ENCODE results near the gene ERCC2. TPM values are rescaled to one million over a fixed set of nuclear protein-coding genes. Genes with fewer than 3 reads are reported as not detected.

Gene ERCC2
- total RNA-seq, 2 donors from 2014 or later = 87.9 to 105 TPM

DNA sequence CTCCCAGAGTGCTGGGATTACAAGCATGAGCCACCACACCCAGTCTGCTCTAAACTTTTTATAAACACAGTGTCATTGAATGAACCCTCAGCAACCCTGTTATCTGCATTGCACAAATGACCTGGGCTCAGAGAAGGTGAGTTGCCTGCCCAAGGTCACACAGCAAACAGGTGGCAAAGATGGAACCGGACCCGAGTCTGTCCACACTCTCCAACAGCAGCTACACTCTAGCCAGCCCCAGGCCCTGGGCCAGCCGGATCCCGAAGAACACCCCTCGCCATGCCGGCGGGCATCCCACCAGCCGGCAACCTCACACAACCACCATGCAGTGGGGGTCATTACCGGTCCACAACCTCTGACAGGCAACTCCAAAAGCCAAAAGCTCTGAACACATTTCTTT lies 14.5 kb downstream of the ERCC2 start:
- Mint-ChIP-seq H3K9me3 (no peaks in the 10 kb centered on the region), H3K4me1 (no peaks in the 10 kb centered on the region), H3K4me3 (no peak overlapping the region), H3K27ac (no peak overlapping the region), H3K27me3 (ENCODE audit: insufficient read depth) (no peaks in the 10 kb centered on the region), H3K36me3 (ENCODE audit: low read depth) (peaks cover 71% of the 10 kb centered on the region)
- 96% methylated on average over 9 of the region's 9 CpGs for WGBS, 2 experiments (ENCODE audit: insufficient coverage in 1 of 2, insufficient read length in 1 of 2)
- peaks cover 67% of the 10 kb centered on the region for H3K36me3 ChIP-seq (ENCODE audit: control insufficient read depth, insufficient read depth, low read length)
- H3K9me3 ChIP-seq (ENCODE audit: control insufficient read depth, low read length) = peaks cover 8% of the 10 kb centered on the region
- no peaks in the 10 kb centered on the region for H3K4me1 ChIP-seq (ENCODE audit: control insufficient read depth, insufficient read depth, low read length)
- TF ChIP-seq CTCF (conservative IDR thresholded peaks at IDR 0.05) = no peak
- H3K9ac ChIP-seq (ENCODE audit: extremely low read depth, low read length, poor library complexity, severe bottlenecking) = no peak overlapping the region
- H3K27ac ChIP-seq (ENCODE audit: low read depth, low read length) = no peak overlapping the region
- no peak overlapping the region for H3K4me3 ChIP-seq (ENCODE audit: low read length)
- H3K27me3 ChIP-seq (ENCODE audit: control insufficient read depth, insufficient read depth, low read length, poor library complexity, severe bottlenecking) = no peaks in the 10 kb centered on the region
- DNase-seq = no peak

DNA sequence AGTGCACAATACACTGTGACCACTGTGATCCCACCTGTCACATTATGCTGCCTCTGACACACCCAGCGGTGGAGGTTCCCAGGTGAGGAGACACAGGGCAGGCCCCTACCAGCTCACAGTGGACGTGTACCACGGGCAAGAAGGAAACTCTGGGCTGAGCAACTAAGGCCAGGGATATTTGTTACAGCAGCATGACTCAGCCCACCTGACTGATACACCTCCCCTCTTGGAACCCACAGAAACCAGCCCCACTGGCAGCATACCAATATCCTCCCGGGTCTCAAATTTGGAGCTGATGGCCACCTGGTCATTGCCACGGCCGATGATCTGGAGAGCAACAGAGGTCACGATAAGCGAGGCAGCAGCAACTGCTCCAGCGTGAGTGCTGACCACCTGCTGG lies 15.0 kb downstream of the ERCC2 start:
- no peak for TF ChIP-seq CTCF (conservative IDR thresholded peaks at IDR 0.05)
- Mint-ChIP-seq H3K27me3 (ENCODE audit: insufficient read depth) (no peaks in the 10 kb centered on the region), H3K36me3 (ENCODE audit: low read depth) (peaks cover 71% of the 10 kb centered on the region), H3K27ac (no peak overlapping the region), H3K9me3 (no peaks in the 10 kb centered on the region), H3K4me3 (no peak overlapping the region), H3K4me1 (no peaks in the 10 kb centered on the region)
- no peak overlapping the region for H3K27ac ChIP-seq (ENCODE audit: low read depth, low read length)
- H3K4me3 ChIP-seq (ENCODE audit: low read length) = no peak overlapping the region
- H3K27me3 ChIP-seq (ENCODE audit: control insufficient read depth, insufficient read depth, low read length, poor library complexity, severe bottlenecking) = no peaks in the 10 kb centered on the region
- no peaks in the 10 kb centered on the region for H3K4me1 ChIP-seq (ENCODE audit: control insufficient read depth, insufficient read depth, low read length)
- H3K9ac ChIP-seq (ENCODE audit: extremely low read depth, low read length, poor library complexity, severe bottlenecking) = no peak overlapping the region
- WGBS, 2 experiments (ENCODE audit: insufficient coverage in 1 of 2, insufficient read length in 1 of 2) = 95 to 98% methylated on average over 6 to 9 of the region's 9 CpGs
- DNase-seq = no peak
- H3K9me3 ChIP-seq (ENCODE audit: control insufficient read depth, low read length) = peaks cover 8% of the 10 kb centered on the region
- H3K36me3 ChIP-seq (ENCODE audit: control insufficient read depth, insufficient read depth, low read length) = peaks cover 69% of the 10 kb centered on the region

- Histone ChIP-seq H3K36me3 (ENCODE audit: control insufficient read depth, insufficient read depth, low read length) (peaks cover 70% of the 10 kb centered on the region), H3K27me3 (ENCODE audit: control insufficient read depth, insufficient read depth, low read length, poor library complexity, severe bottlenecking) (no peaks in the 10 kb centered on the region), H3K9ac (ENCODE audit: extremely low read depth, low read length, poor library complexity, severe bottlenecking) (no peak overlapping the region), H3K4me3 (ENCODE audit: low read length) (no peak overlapping the region), H3K4me1 (ENCODE audit: control insufficient read depth, insufficient read depth, low read length) (no peaks in the 10 kb centered on the region), H3K27ac (ENCODE audit: low read depth, low read length) (no peak overlapping the region), H3K9me3 (ENCODE audit: control insufficient read depth, low read length) (peaks cover 8% of the 10 kb centered on the region)
- DNase-seq = no peak
- no peaks in the 10 kb centered on the region for H3K9me3 Mint-ChIP-seq
- H3K4me3 Mint-ChIP-seq = no peak overlapping the region
- no peak overlapping the region for H3K27ac Mint-ChIP-seq
- H3K27me3 Mint-ChIP-seq (ENCODE audit: insufficient read depth) = no peaks in the 10 kb centered on the region
- no peak for TF ChIP-seq CTCF (conservative IDR thresholded peaks at IDR 0.05)
- peaks cover 72% of the 10 kb centered on the region for H3K36me3 Mint-ChIP-seq (ENCODE audit: low read depth)
- 94 to 96% methylated on average over 7 to 11 of the region's 11 CpGs for WGBS, 2 experiments (ENCODE audit: insufficient coverage in 1 of 2, insufficient read length in 1 of 2)
- no peaks in the 10 kb centered on the region for H3K4me1 Mint-ChIP-seq
These were observed 16.0 kb downstream of the ERCC2 start for GRCh38 chr19:45354241-45354842.
